GM12891 (cell line): ENCODE measurements around the gene ARAF.

Experiments
- PAX5 ChIP-seq: IDR thresholded peaks from 2 replicates; pipeline ENCODE4 v1.6.1; 2011; ENCODE audit warnings: low read length, moderate library complexity, mild to moderate bottlenecking; ENCODE audit not compliant: insufficient read depth, severe bottlenecking
- POLR2A ChIP-seq: IDR thresholded peaks from 2 replicates; pipeline ENCODE4 v1.6.1; 2011; ENCODE audit warnings: low read depth, low read length, control low read depth
- SPI1 ChIP-seq: IDR thresholded peaks from 2 replicates; pipeline ENCODE4 v1.6.1; 2011; ENCODE audit warnings: low read depth, low read length, control low read depth

- peak; percentile 58; the same call in 1 of the 2 replicates for TF ChIP-seq POLR2A
- TF ChIP-seq PAX5 = no peak
- TF ChIP-seq SPI1 = no peak
These were observed 4.9 kb upstream of the ARAF start for GRCh38 chrX:47556045-47556623.
